Endothelial cell of umbilical vein (primary cell): ENCODE measurements around the gene ALDH4A1. TPM values are rescaled to one million over a fixed set of nuclear protein-coding genes. Genes with fewer than 3 reads are reported as not detected.

Experiments used
- BruUV-seq: library from RNA; stranded (reverse); fragments of 400-500 nt; replicated peaks from 2 replicates; lab custom pipeline; 2021; lab: Mats Ljungman, UMichigan
- CTCF ChIA-PET: fragments of 300-600, 350-600 bp; sonication (Branson Sonifier 250); formaldehyde crosslinking; loops from one replicate; lab custom pipeline; 2021; ENCODE audit warnings: antibody characterized with exemption, inconsistent platforms; lab: Charles Lee
- POLR2A ChIA-PET: fragments of 300-600, 350-600 bp; sonication (Branson Sonifier 250); formaldehyde crosslinking; loops from one replicate; lab custom pipeline; 2021; ENCODE audit warnings: antibody characterized with exemption, inconsistent platforms; lab: Charles Lee
- DNase-seq: peaks from one replicate; pipeline ENCODE4 v3.0.0-alpha.2; 2011; ENCODE audit warnings: low read depth, low spot score
- FAIRE-seq: peaks from 2 replicates; lab custom pipeline; 2011; peaks lifted over from hg19 to GRCh38; lab: Jason Lieb, UNC
- H2AFZ ChIP-seq: 2 replicates; pipeline ENCODE4 v1.6.0; 2012; ENCODE audit warnings: low read depth, low read length, control low read depth, inconsistent platforms
- H3K27ac ChIP-seq: 2 replicates; pipeline ENCODE4 v1.5.1; 2011; ENCODE audit warnings: low read depth, mild to moderate bottlenecking, control low read depth, low read length, moderate library complexity; ENCODE audit not compliant: insufficient read depth
- H3K27me3 ChIP-seq, 2 experiments: 2 replicates each; pipeline versions ENCODE4 v1.6.0 to v1.6.1; 2011; ENCODE audit warnings: low read length in 2 of 2, mixed read lengths in 1 of 2; ENCODE audit not compliant: control insufficient read depth in 2 of 2, insufficient read depth in 2 of 2
- H3K36me3 ChIP-seq, 2 experiments: 2 replicates in 1 of 2; 3 replicates in 1 of 2; pipeline ENCODE4 v1.5.1; 2011; ENCODE audit warnings: low read length in 2 of 2, mild to moderate bottlenecking in 1 of 2, moderate library complexity in 1 of 2; ENCODE audit not compliant: control insufficient read depth in 2 of 2, insufficient read depth in 2 of 2; ENCODE audit errors: extremely low read depth in 1 of 2
- H3K4me1 ChIP-seq: 3 replicates; pipeline ENCODE4 v1.5.1; 2011; ENCODE audit warnings: mild to moderate bottlenecking, low read length; ENCODE audit not compliant: control insufficient read depth, insufficient read depth; ENCODE audit errors: extremely low read depth
- H3K4me2 ChIP-seq: 2 replicates; pipeline ENCODE4 v1.6.1; 2011; ENCODE audit warnings: low read length, control low read depth, mixed read lengths; ENCODE audit not compliant: insufficient read depth
- H3K4me3 ChIP-seq, 3 experiments: fragments of 200-600 bp in 1 of 3; sonication (generic), shearing (Covaris generic) in 1 of 3; replicated peaks in 1 of 3; 2 replicates each; pipeline ENCODE4 v1.5.1; 2011 to 2016; ENCODE audit warnings: control low read depth in 3 of 3, low read length in 3 of 3, mild to moderate bottlenecking in 2 of 3, inconsistent platforms in 1 of 3, low read depth in 1 of 3, moderate library complexity in 1 of 3; ENCODE audit not compliant: insufficient read depth in 1 of 3
- H3K79me2 ChIP-seq: 2 replicates; pipeline ENCODE4 v1.6.0; 2012; ENCODE audit warnings: low read length, inconsistent platforms; ENCODE audit not compliant: control insufficient read depth, insufficient read depth
- H3K9ac ChIP-seq: replicated peaks from 2 replicates; pipeline ENCODE3; 2011; ENCODE audit warnings: low read length, control low read depth; ENCODE audit not compliant: insufficient read depth; ENCODE audit errors: extremely low read depth
- H3K9me1 ChIP-seq: replicated peaks from 3 replicates; pipeline ENCODE4 v1.6.0; 2011; ENCODE audit warnings: mild to moderate bottlenecking, low read length; ENCODE audit not compliant: control insufficient read depth, insufficient read depth; ENCODE audit errors: extremely low read depth
- H3K9me3 ChIP-seq: replicated peaks from 2 replicates; pipeline ENCODE4 v1.5.1; 2012; ENCODE audit warnings: low read length, inconsistent platforms; ENCODE audit not compliant: control insufficient read depth, insufficient read depth
- H4K20me1 ChIP-seq: replicated peaks from 2 replicates; pipeline ENCODE3; 2011; ENCODE audit warnings: mild to moderate bottlenecking, low read length; ENCODE audit not compliant: control insufficient read depth, insufficient read depth; ENCODE audit errors: extremely low read depth
- EZH2 ChIP-seq: IDR thresholded peaks from 2 replicates; pipeline ENCODE4 v1.6.1; 2012; ENCODE audit warnings: borderline replicate concordance, low read depth, mild to moderate bottlenecking, moderate library complexity, low read length, inconsistent platforms; ENCODE audit not compliant: severe bottlenecking
- GATA2 ChIP-seq: IDR thresholded peaks from 2 replicates; pipeline ENCODE4 v1.7.0; 2011; ENCODE audit warnings: low read depth, mild to moderate bottlenecking, moderate library complexity, mixed read lengths, low read length; ENCODE audit not compliant: insufficient read length, insufficient read depth
- JUN ChIP-seq: IDR thresholded peaks from 2 replicates; pipeline ENCODE4 v1.6.1; 2011; ENCODE audit warnings: borderline replicate concordance, low read depth; ENCODE audit not compliant: insufficient read length, insufficient read depth
- POLR2A ChIP-seq: IDR thresholded peaks from 2 replicates; pipeline ENCODE4 v1.6.1; 2012; ENCODE audit warnings: low read depth, mild to moderate bottlenecking, control low read depth, low read length
- POLR2AphosphoS5 ChIP-seq: IDR thresholded peaks from 2 replicates; pipeline ENCODE4 v1.6.1; 2012; ENCODE audit warnings: low read depth, mild to moderate bottlenecking, control low read depth, low read length, moderate library complexity; ENCODE audit not compliant: insufficient read depth
- dilution Hi-C: fragments of 300-500 bp; cut with MboI; formaldehyde crosslinking; loops from one replicate; pipeline ENCODE4 v1.15.0; 2019; ENCODE audit warnings: low sequenced_read_pairs; ENCODE audit not compliant: extremely low pct_ligation_motif_present
- intact Hi-C: fragments of 100-400 bp; cut with micrococcal nuclease; formaldehyde crosslinking; loops from one replicate; pipeline ENCODE4 v1.10.0; 2022
- polyA plus RNA-seq, 4 experiments: library from polyadenylated mRNA; depleted of rRNA in 3 of 4; stranded (reverse) in 3 of 4; unstranded in 1 of 4; fragments of >200 nt; gene quantifications; 2 replicates each; pipeline versions ENCODE4 v1.2.1 to v1.2.3, GENCODE V29; 2011 to 2012; ENCODE audit warnings: missing spikeins in 1 of 4
- total RNA-seq: library from RNA; stranded (reverse); gene quantifications from 2 replicates; pipeline ENCODE4 v1.2.3, GENCODE V29; 2021

Gene ALDH4A1
- total and polyA plus RNA-seq, 2 donors (not counting 3 experiments of a cell fraction or from before 2014, with no cell fraction given), result 17.4 to 18.5 TPM

DNA sequence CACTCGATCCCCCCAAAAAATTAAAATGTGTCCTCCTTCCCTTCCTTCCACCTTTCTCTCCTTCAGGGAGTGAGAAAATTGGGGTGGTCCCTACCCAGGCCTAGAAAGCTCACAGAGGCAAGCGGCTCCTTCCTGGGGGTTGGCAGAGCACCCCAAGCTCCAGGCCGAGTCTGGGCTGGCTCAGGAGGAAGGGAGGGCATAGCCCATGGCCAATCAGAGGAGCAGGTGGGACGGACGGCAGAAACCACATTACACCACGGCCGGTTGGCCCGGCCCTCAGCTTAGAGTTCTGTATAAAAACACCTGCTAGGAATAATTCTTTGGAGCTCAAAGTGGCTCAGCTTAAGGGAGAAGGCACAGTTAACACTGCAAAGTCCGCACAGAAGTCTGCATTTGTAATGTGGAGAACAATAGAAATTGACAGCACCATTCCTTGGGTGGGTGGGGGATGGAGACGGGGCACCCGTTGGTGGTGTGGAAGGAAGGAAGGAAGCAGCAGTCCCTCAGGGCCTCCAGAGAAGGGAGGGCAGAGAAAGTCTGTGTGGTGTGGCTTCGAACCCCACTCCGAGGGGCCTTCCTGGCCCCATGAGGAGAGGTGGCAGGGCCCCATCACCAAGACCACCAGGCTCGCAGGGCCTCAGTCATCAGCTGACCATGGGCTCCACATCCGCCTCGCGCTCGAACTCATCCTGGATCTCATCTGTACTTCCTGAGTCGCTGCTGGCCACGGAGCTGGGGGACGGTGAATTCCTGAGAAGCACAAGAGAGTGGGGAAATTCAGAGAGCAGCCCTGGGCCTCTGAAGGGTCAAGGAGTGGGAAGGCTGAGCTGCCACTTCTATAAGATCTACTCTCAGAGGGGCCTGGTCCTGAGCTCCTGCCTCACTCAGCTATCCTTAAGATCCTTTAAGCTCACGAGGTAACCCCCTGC lies 5.8 kb upstream of the ALDH4A1 start:
- no TSS peak for BruUV-seq
- Histone ChIP-seq H3K9ac (no peak overlapping the region), H3K27me3 (no peaks in the 10 kb centered on the region), H3K36me3 (peaks cover 8 to 15% of the 10 kb centered on the region in 2 experiments), H3K27ac (peak overlapping the region; percentile 50), H3K4me3 (no peak overlapping the region), H4K20me1 (no peaks in the 10 kb centered on the region), H3K9me3 (no peaks in the 10 kb centered on the region), H3K9me1 (no peaks in the 10 kb centered on the region), H3K4me2 (peak overlapping the region; percentile 8), H3K4me1 (peaks cover 23% of the 10 kb centered on the region), H2AFZ (no peak overlapping the region), H3K79me2 (no peaks in the 10 kb centered on the region)
- dilution Hi-C loops (no loop called here), intact Hi-C loops (loop anchor here (1.0 to 10.0 kb wide), 8 partner anchors 18 to 334 kb away; partner anchors contain the start of genes IFFO2 and UBR4)
- no peak for FAIRE-seq
- DNase-seq, result peak; percentile 45
- CTCF ChIA-PET, result interaction anchor here (0.8 to 4.4 kb wide), 39 partner anchors 8 to 311 kb away, joined by 3 to 84 read pairs (median 8); partner anchors contain the start of gene IFFO2
- POLR2A ChIA-PET, result interaction anchor here (0.6 to 1.9 kb wide), 5 partner anchors 46 to 258 kb away, joined by 3 to 7 read pairs (median 7); partner anchors contain the start of gene IFFO2
- TF ChIP-seq POLR2AphosphoS5 (no peak), EZH2 (no peak), GATA2 (no peak), JUN (no peak), POLR2A (no peak)
